ENCODE measurements around the gene GNAI2. TPM values are rescaled to one million over a fixed set of nuclear protein-coding genes. Genes with fewer than 3 reads are reported as not detected.

The GNAI2 gene
- total RNA-seq, 6 experiments from 2014 or later, result 532 to 617 (median 582) TPM

DNA sequence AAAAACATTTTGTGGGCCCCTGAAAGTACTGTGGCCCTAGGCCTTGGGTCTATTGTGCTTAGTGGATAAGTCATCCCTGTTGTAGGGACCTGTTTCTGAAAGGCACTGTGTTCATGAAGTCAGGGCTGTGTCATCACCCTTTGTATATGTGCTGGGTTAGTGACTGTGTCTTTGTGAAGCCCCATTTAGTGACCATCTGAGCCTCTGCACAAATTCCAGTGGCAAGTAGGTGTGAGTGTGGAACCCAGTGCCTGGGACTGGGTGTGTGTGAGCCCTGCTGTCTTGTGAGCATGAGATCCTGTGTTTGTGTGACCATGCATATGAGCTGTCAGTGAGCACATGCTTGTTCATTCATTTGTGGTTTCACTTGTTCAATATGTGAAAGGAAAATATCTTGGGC lies 68.6 kb downstream of the GNAI2 start:
- Mint-ChIP-seq H3K9me3 (peaks cover 5% of the 10 kb centered on the region; the same call in 1 of the 2 replicates), H3K27me3 (ENCODE audit: insufficient read depth) (no peaks in the 10 kb centered on the region)

More for the DNA sequence above, 68.6 kb downstream of the GNAI2 start:
- peaks cover 16% of the 10 kb centered on the region for H3K4me1 Mint-ChIP-seq (ENCODE audit: low read depth)
- no peak for DNase-seq
- no peak overlapping the region for H3K4me3 Mint-ChIP-seq
- no peaks in the 10 kb centered on the region for H3K36me3 Mint-ChIP-seq (ENCODE audit: low read depth)
- TF ChIP-seq, protein P1, sequence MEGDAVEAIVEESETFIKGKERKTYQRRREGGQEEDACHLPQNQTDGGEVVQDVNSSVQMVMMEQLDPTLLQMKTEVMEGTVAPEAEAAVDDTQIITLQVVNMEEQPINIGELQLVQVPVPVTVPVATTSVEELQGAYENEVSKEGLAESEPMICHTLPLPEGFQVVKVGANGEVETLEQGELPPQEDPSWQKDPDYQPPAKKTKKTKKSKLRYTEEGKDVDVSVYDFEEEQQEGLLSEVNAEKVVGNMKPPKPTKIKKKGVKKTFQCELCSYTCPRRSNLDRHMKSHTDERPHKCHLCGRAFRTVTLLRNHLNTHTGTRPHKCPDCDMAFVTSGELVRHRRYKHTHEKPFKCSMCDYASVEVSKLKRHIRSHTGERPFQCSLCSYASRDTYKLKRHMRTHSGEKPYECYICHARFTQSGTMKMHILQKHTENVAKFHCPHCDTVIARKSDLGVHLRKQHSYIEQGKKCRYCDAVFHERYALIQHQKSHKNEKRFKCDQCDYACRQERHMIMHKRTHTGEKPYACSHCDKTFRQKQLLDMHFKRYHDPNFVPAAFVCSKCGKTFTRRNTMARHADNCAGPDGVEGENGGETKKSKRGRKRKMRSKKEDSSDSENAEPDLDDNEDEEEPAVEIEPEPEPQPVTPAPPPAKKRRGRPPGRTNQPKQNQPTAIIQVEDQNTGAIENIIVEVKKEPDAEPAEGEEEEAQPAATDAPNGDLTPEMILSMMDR (IDR thresholded peaks at IDR 0.05), result no peak
- H3K27ac Mint-ChIP-seq, result no peak overlapping the region

Small RNA genes lying within 50 kb of the gene (microRNA-seq; reads per million reads assigned to microRNA genes)
- 2.3 reads per million for gene MIR5787

Other genes with a start within 250 kb of the GNAI2 start
- 10 to 100 TPM; 69.3 to 83.8 (median 78.5) TPM for gene RBM5, start 147.3 kb upstream of the GNAI2 start, total RNA-seq (2021; fragmentation: NEBNext Ultra II Directional; extraction: Animal tissue kit (Norgen Biotek cat#: 25700))
- 10 to 100 TPM; 20.5 to 35.6 (median 22.8) TPM for gene SEMA3F, start 80.9 kb upstream of the GNAI2 start, total RNA-seq (2021; fragmentation: NEBNext Ultra II Directional; extraction: Animal tissue kit (Norgen Biotek cat#: 25700))
- not detected for gene GNAT1, start 44.6 kb upstream of the GNAI2 start, total RNA-seq (2021; fragmentation: NEBNext Ultra II Directional; extraction: Animal tissue kit (Norgen Biotek cat#: 25700))
- under 1 TPM in 2 of 6 experiments, not detected in 4; 0.16 to 0.24 TPM for gene SLC38A3, start 30.9 kb upstream of the GNAI2 start, total RNA-seq (2021; fragmentation: NEBNext Ultra II Directional; extraction: Animal tissue kit (Norgen Biotek cat#: 25700))
- 10 to 100 TPM; 14.5 to 26.6 (median 24.7) TPM for gene SEMA3B, start 32.9 kb downstream of the GNAI2 start, total RNA-seq (2021; fragmentation: NEBNext Ultra II Directional; extraction: Animal tissue kit (Norgen Biotek cat#: 25700))
- under 1 TPM in 2 of 6 experiments, not detected in 4; 0.11 to 0.13 TPM for gene LSMEM2, start 42.9 kb downstream of the GNAI2 start, total RNA-seq (2021; fragmentation: NEBNext Ultra II Directional; extraction: Animal tissue kit (Norgen Biotek cat#: 25700))
- gene IFRD2, start 56.2 kb downstream of the GNAI2 start, total RNA-seq (2021; fragmentation: NEBNext Ultra II Directional; extraction: Animal tissue kit (Norgen Biotek cat#: 25700)), result 100 to 1,000 TPM in 1 of 6 experiments, 10 to 100 TPM in 5; 71.2 to 102 (median 74.6) TPM
- 1 to 10 TPM; 4.7 to 8.3 (median 5.8) TPM for gene HYAL3, start 63.2 kb downstream of the GNAI2 start, total RNA-seq (2021; fragmentation: NEBNext Ultra II Directional; extraction: Animal tissue kit (Norgen Biotek cat#: 25700))
- 10 to 100 TPM in 5 of 6 experiments, 1 to 10 TPM in 1; 8.5 to 13.4 (median 10.7) TPM for gene NAA80, start 63.2 kb downstream of the GNAI2 start, total RNA-seq (2021; fragmentation: NEBNext Ultra II Directional; extraction: Animal tissue kit (Norgen Biotek cat#: 25700))
- under 1 TPM in 5 of 6 experiments, not detected in 1; 0.19 to 0.38 (median 0.23) TPM for gene HYAL1, start 67.4 kb downstream of the GNAI2 start, total RNA-seq (2021; fragmentation: NEBNext Ultra II Directional; extraction: Animal tissue kit (Norgen Biotek cat#: 25700))
- gene HYAL2, start 86.5 kb downstream of the GNAI2 start, total RNA-seq (2021; fragmentation: NEBNext Ultra II Directional; extraction: Animal tissue kit (Norgen Biotek cat#: 25700)), result 10 to 100 TPM; 39.4 to 54.9 (median 47.6) TPM
- gene TUSC2, start 92.0 kb downstream of the GNAI2 start, total RNA-seq (2021; fragmentation: NEBNext Ultra II Directional; extraction: Animal tissue kit (Norgen Biotek cat#: 25700)), result 10 to 100 TPM; 23.9 to 34.2 (median 26.8) TPM
- 10 to 100 TPM; 30.9 to 37.0 (median 34.1) TPM for gene RASSF1, start 104.6 kb downstream of the GNAI2 start, total RNA-seq (2021; fragmentation: NEBNext Ultra II Directional; extraction: Animal tissue kit (Norgen Biotek cat#: 25700))
- 1 to 10 TPM in 2 of 6 experiments, under 1 TPM in 3, not detected in 1; 0.78 to 1.3 (median 0.83) TPM for gene ZMYND10, start 109.5 kb downstream of the GNAI2 start, total RNA-seq (2021; fragmentation: NEBNext Ultra II Directional; extraction: Animal tissue kit (Norgen Biotek cat#: 25700))
- 10 to 100 TPM; 12.3 to 18.7 (median 17.4) TPM for gene NPRL2, start 114.6 kb downstream of the GNAI2 start, total RNA-seq (2021; fragmentation: NEBNext Ultra II Directional; extraction: Animal tissue kit (Norgen Biotek cat#: 25700))
- 10 to 100 TPM; 20.5 to 25.2 (median 24.0) TPM for gene CYB561D2, start 114.7 kb downstream of the GNAI2 start, total RNA-seq (2021; fragmentation: NEBNext Ultra II Directional; extraction: Animal tissue kit (Norgen Biotek cat#: 25700))
- gene TMEM115, start 123.3 kb downstream of the GNAI2 start, total RNA-seq (2021; fragmentation: NEBNext Ultra II Directional; extraction: Animal tissue kit (Norgen Biotek cat#: 25700)), result 10 to 100 TPM; 51.7 to 65.7 (median 54.4) TPM